HepG2 (cell line): ENCODE results near the gene ZNF786. TPM values are rescaled to one million over a fixed set of nuclear protein-coding genes. Genes with fewer than 3 reads are reported as not detected.

Experiments
- ATAC-seq: fragments of 200-7000 bp; cut with Tn5 transposase; 3 replicates; pipeline ENCODE4 v1.9.1; 2020; ENCODE audit warnings: mild to moderate bottlenecking, moderate library complexity
- BruUV-seq: library from RNA; stranded (reverse); fragments of 400-500 nt; replicated peaks from 2 replicates; lab custom pipeline; 2021; lab: Mats Ljungman, UMichigan
- CTCF ChIA-PET: fragments of 300-600 bp; formaldehyde crosslinking; extraction: SDS; loops from one replicate; lab custom pipeline; 2021; ENCODE audit warnings: low total read pairs, inconsistent platforms, low intra/inter-chr PET ratio; lab: Yijun Ruan, JAX
- POLR2A ChIA-PET: fragments of 350-600 bp; sonication (Branson Sonifier 250); formaldehyde crosslinking; loops from one replicate; lab custom pipeline; 2020; ENCODE audit warnings: antibody characterized with exemption, inconsistent platforms; lab: Yijun Ruan, JAX
- DNase-seq: peaks from one replicate; pipeline ENCODE4 v3.0.0-alpha.2; 2015; ENCODE audit warnings: low spot score
- FAIRE-seq: peaks from 3 replicates; lab custom pipeline; 2011; peaks lifted over from hg19 to GRCh38; lab: Jason Lieb, UNC
- H2AFZ ChIP-seq: one replicate; pipeline ENCODE4 v1.6.1; 2011; ENCODE audit warnings: low read length, inconsistent platforms
- H3K27ac ChIP-seq: fragments of 300-600 bp; 3 replicates; pipeline ENCODE4 v1.8.0; 2011; ENCODE audit warnings: mixed run types, mild to moderate bottlenecking, mixed read lengths, low read length, inconsistent platforms; ENCODE audit not compliant: insufficient read depth; ENCODE audit errors: extremely low read length
- H3K27me3 ChIP-seq, 2 experiments: fragments of 200-600 bp in 1 of 2; 2 replicates in 1 of 2; 3 replicates in 1 of 2; pipeline versions ENCODE4 v1.6.0 to v1.8.0; 2011; ENCODE audit warnings: low read length in 2 of 2, mild to moderate bottlenecking in 2 of 2, moderate library complexity in 2 of 2, inconsistent platforms in 1 of 2; ENCODE audit not compliant: insufficient read depth in 2 of 2, control insufficient read depth in 1 of 2
- H3K36me3 ChIP-seq, 2 experiments: fragments of 200-600 bp in 1 of 2; replicated peaks in 1 of 2; 2 replicates in 1 of 2; 3 replicates in 1 of 2; pipeline versions ENCODE4 v1.5.1 to v1.8.0; 2011; ENCODE audit warnings: low read length in 2 of 2, inconsistent platforms in 1 of 2; ENCODE audit not compliant: insufficient read depth in 2 of 2, control insufficient read depth in 1 of 2
- H3K4me1 ChIP-seq: 2 replicates; pipeline ENCODE4 v1.5.1; 2012; ENCODE audit warnings: low read length, inconsistent platforms; ENCODE audit not compliant: insufficient read depth
- H3K4me2 ChIP-seq: 2 replicates; pipeline ENCODE4 v1.6.0; 2011; ENCODE audit warnings: low read depth, low read length, inconsistent platforms
- H3K4me3 ChIP-seq, 3 experiments: fragments of 200-600 bp in 1 of 3; sonication (generic), shearing (Covaris generic) in 1 of 3; replicated peaks in 1 of 3; 2 replicates each; pipeline ENCODE4 v1.5.1; 2011 to 2016; ENCODE audit warnings: low read length in 3 of 3, inconsistent platforms in 2 of 3, low read depth in 2 of 3, mild to moderate bottlenecking in 2 of 3, control low read depth in 1 of 3, mixed read lengths in 1 of 3; ENCODE audit not compliant: insufficient read depth in 1 of 3
- H3K79me2 ChIP-seq: one replicate; pipeline ENCODE4 v1.6.1; 2011; ENCODE audit warnings: low read length, inconsistent platforms; ENCODE audit not compliant: insufficient read depth
- H3K9ac ChIP-seq: 2 replicates; pipeline ENCODE4 v1.6.0; 2011; ENCODE audit warnings: mild to moderate bottlenecking, low read depth, low read length, inconsistent platforms; ENCODE audit not compliant: insufficient read depth
- H3K9me3 ChIP-seq: 2 replicates; pipeline ENCODE4 v1.5.1; 2012; ENCODE audit warnings: mild to moderate bottlenecking, low read length
- H4K20me1 ChIP-seq: 2 replicates; pipeline ENCODE4 v1.6.0; 2011; ENCODE audit warnings: inconsistent platforms, mild to moderate bottlenecking, low read length, moderate library complexity; ENCODE audit not compliant: insufficient read depth
- ADNP ChIP-seq: sonication (generic); formaldehyde crosslinking; IDR thresholded peaks from 2 replicates; pipeline ENCODE4 v1.4.0; 2020; ENCODE audit warnings: missing genetic modification reagents
- DMAP1 ChIP-seq: IDR thresholded peaks from 2 replicates; pipeline ENCODE4 v1.6.1; 2016
- DNMT3B ChIP-seq: conservative IDR thresholded peaks from 2 replicates; pipeline ENCODE4 v1.6.1; 2016; ENCODE audit warnings: missing biosample characterization, control low read depth
- KLF15 ChIP-seq: sonication (generic); formaldehyde crosslinking; IDR thresholded peaks from 2 replicates; pipeline ENCODE4 v1.8.1; 2023; ENCODE audit warnings: borderline replicate concordance, mild to moderate bottlenecking, inconsistent platforms, missing genetic modification reagents, mixed read lengths
- SATB2 ChIP-seq: sonication (generic); formaldehyde crosslinking; IDR thresholded peaks from 2 replicates; pipeline ENCODE4 v1.5.0; 2020; ENCODE audit warnings: missing genetic modification reagents
- SNAI1 ChIP-seq: sonication (generic); formaldehyde crosslinking; IDR thresholded peaks from 2 replicates; pipeline ENCODE4 v1.5.0; 2020; ENCODE audit warnings: mild to moderate bottlenecking, missing genetic modification reagents, borderline replicate concordance
- SOX6 ChIP-seq, 2 experiments: fragments of 450-650 bp in 1 of 2; sonication (generic) in 1 of 2; formaldehyde crosslinking in 1 of 2; IDR thresholded peaks; 2 replicates each; pipeline versions ENCODE4 v1.4.0 to v1.6.1; 2017 to 2020; ENCODE audit warnings: antibody characterized with exemption in 1 of 2, mild to moderate bottlenecking in 1 of 2, missing genetic modification reagents in 1 of 2
- TBL1XR1 ChIP-seq: fragments of 150-350 bp; IDR thresholded peaks from 2 replicates; pipeline ENCODE4 v1.6.1; 2014; ENCODE audit warnings: borderline replicate concordance, low read length; ENCODE audit not compliant: partially characterized antibody
- TP53 ChIP-seq: sonication (generic); formaldehyde crosslinking; conservative IDR thresholded peaks from 2 replicates; pipeline ENCODE4 v1.4.0; 2020; ENCODE audit warnings: missing genetic modification reagents
- TRIM24 ChIP-seq: sonication (generic); formaldehyde crosslinking; IDR thresholded peaks from 2 replicates; pipeline ENCODE4 v1.8.0; 2022; ENCODE audit warnings: mild to moderate bottlenecking, missing genetic modification reagents
- ZFYVE20 ChIP-seq: sonication (generic); formaldehyde crosslinking; IDR thresholded peaks from 2 replicates; pipeline ENCODE4 v1.8.0; 2023; ENCODE audit warnings: low read depth, mild to moderate bottlenecking, moderate library complexity, missing genetic modification reagents, borderline replicate concordance
- ZMAT3 ChIP-seq: sonication (generic); formaldehyde crosslinking; conservative IDR thresholded peaks from 2 replicates; pipeline ENCODE4 v1.7.0; 2021; ENCODE audit warnings: missing genetic modification reagents
- ZNF275 ChIP-seq: sonication (generic); formaldehyde crosslinking; IDR thresholded peaks from 2 replicates; pipeline ENCODE4 v1.8.0; 2022; ENCODE audit warnings: missing genetic modification reagents, mild to moderate bottlenecking, inconsistent platforms, borderline replicate concordance
- ZNF292 ChIP-seq: sonication (generic); formaldehyde crosslinking; IDR thresholded peaks from 2 replicates; pipeline ENCODE4 v1.8.1; 2022; ENCODE audit warnings: mild to moderate bottlenecking, low read depth, missing genetic modification reagents, borderline replicate concordance
- ZNF362 ChIP-seq: sonication (generic); formaldehyde crosslinking; IDR thresholded peaks from 2 replicates; pipeline ENCODE4 v1.4.0; 2020; ENCODE audit warnings: missing genetic modification reagents, mild to moderate bottlenecking, borderline replicate concordance
- ZNF605 ChIP-seq: sonication (generic); formaldehyde crosslinking; IDR thresholded peaks from 2 replicates; pipeline ENCODE4 v1.8.0; 2022; ENCODE audit warnings: mild to moderate bottlenecking, missing genetic modification reagents
- ZNF607 ChIP-seq: sonication (generic); formaldehyde crosslinking; IDR thresholded peaks from 2 replicates; pipeline ENCODE4 v1.5.1; 2020; ENCODE audit warnings: missing genetic modification reagents, mild to moderate bottlenecking, borderline replicate concordance
- ZNF75D ChIP-seq: sonication (generic); formaldehyde crosslinking; IDR thresholded peaks from 2 replicates; pipeline ENCODE4 v1.8.1; 2023; ENCODE audit warnings: missing genetic modification reagents, mild to moderate bottlenecking, borderline replicate concordance
- ZSCAN21 ChIP-seq: sonication (generic); formaldehyde crosslinking; IDR thresholded peaks from 2 replicates; pipeline ENCODE4 v1.8.0; 2022; ENCODE audit warnings: mild to moderate bottlenecking, missing genetic modification reagents, moderate library complexity, borderline replicate concordance
- WGBS: methylation state at CpG from one replicate; pipeline ENCODE4 v1.1.6; 2017; ENCODE audit warnings: low lambda C conversion rate; 5-methylcytosine and 5-hydroxymethylcytosine counted together
- in situ Hi-C: cut with HindIII; loops from 2 replicates; pipeline ENCODE4 v1.10.0; 2017; ENCODE audit warnings: low pct_unique_long_range_greater_than_20kb; ENCODE audit not compliant: extremely low pct_ligation_motif_present
- intact Hi-C: fragments of 100-400 bp; cut with micrococcal nuclease; formaldehyde crosslinking; loops from one replicate; pipeline ENCODE4 v1.10.0; 2022; ENCODE audit not compliant: unreplicated experiment
- polyA plus RNA-seq, 8 experiments: library from polyadenylated mRNA; depleted of rRNA in 3 of 8; stranded (reverse) in 7 of 8; unstranded in 1 of 8; fragments of >200 nt; fragmentation: Illumina TruSeq in 4 of 8; extraction: Trizol in 4 of 8; gene quantifications; 2 replicates each; pipeline versions ENCODE4 v1.2.1 to v1.2.3, GENCODE V29; 2011 to 2016; ENCODE audit warnings: low read depth in 4 of 8, missing spikeins in 1 of 8, mixed read lengths in 1 of 8; ENCODE audit not compliant: insufficient read depth in 1 of 8
- total RNA-seq, 5 experiments: library from RNA; depleted of rRNA; stranded (reverse); fragments of >200 nt; fragmentation: Illumina TruSeq; extraction: Trizol; gene quantifications; 2 replicates each; pipeline ENCODE4 v1.2.3, GENCODE V29; 2016; ENCODE audit warnings: low read depth in 1 of 5

The ZNF786 gene
- total and polyA plus RNA-seq, 2 of the 13 experiments (the other 11 are each of a cell fraction or from before 2014, with no cell fraction given), result 2.0 to 4.0 TPM

GRCh38 chr7:149125863-149126661 lies 35.5 kb upstream of the ZNF786 start, which contains the start of gene ZNF425:
Gene ZNF425 (minus strand): TSS chr7:149126324. CDS start chr7:149126213, 111 bp downstream.
- in situ Hi-C loops (no loop called here), intact Hi-C loops (loop anchor here (1.0 kb wide), 2 partner anchors 22 to 36 kb away; partner anchors contain the start of gene ZNF786)
- H2AFZ ChIP-seq, result no peak within 1 kb of the TSS
- peak within 1 kb of the TSS; percentile 81 to 98 (median 92) for H3K4me3 ChIP-seq
- H3K4me1 ChIP-seq, result peaks cover 18% of the 10 kb centered on the region
- FAIRE-seq (peak; percentile 8), ATAC-seq (peak; percentile 92), DNase-seq (peak; percentile 85)
- no TSS peak for BruUV-seq
- no peaks in the 10 kb centered on the region; a peak in 2 of 5 replicates for H3K27me3 ChIP-seq
- H3K9me3 ChIP-seq, result peaks cover 10% of the 10 kb centered on the region
- ChIA-PET POLR2A (interaction anchor here (0.6 to 2.8 kb wide), 4 partner anchors 22 to 69 kb away, joined by 3 to 42 read pairs (median 4); partner anchors contain the start of genes ZNF282 and ZNF398), CTCF (interaction anchor here (0.6 to 3.5 kb wide), 3 partner anchors 21 to 120 kb away, joined by 3 to 26 read pairs (median 15); partner anchors contain the start of genes ZNF398 and ZNF786)
- H4K20me1 ChIP-seq, result no peaks in the 10 kb centered on the region
- WGBS, result 0% methylated on average over 16 of the region's 72 CpGs
- peak within 1 kb of the TSS; percentile 98 for H3K9ac ChIP-seq
- H3K27ac ChIP-seq, result peak within 1 kb of the TSS; percentile 86
- peaks cover 22% of the 10 kb centered on the region for H3K79me2 ChIP-seq
- peaks cover 0 to 10% of the 10 kb centered on the region in 2 experiments; a peak in 1 of 5 replicates for H3K36me3 ChIP-seq
- peak within 1 kb of the TSS; percentile 88 for H3K4me2 ChIP-seq
- TF ChIP-seq ZNF275 (CRISPR knock-in tag) (peak; percentile 73), ZNF75D (peak; percentile 91), DNMT3B (CRISPR knock-in tag) (no peak), ZNF607 (CRISPR knock-in tag) (peak; percentile 80), TP53 (CRISPR knock-in tag) (peak; percentile 70; the same call in 1 of the 2 replicates), ZSCAN21 (CRISPR knock-in tag) (peak; percentile 82), ADNP (CRISPR knock-in tag) (no peak), ZNF292 (no peak), DMAP1 (peak; percentile 93), TBL1XR1 (peak; percentile 60), ZMAT3 (CRISPR knock-in tag) (peak; percentile 92), KLF15 (CRISPR knock-in tag) (peak; percentile 57; the same call in 1 of the 2 replicates), ZFYVE20 (CRISPR knock-in tag) (0 out of 2 replicates have a peak, but pooled peaks have one; percentile 55), SATB2 (CRISPR knock-in tag) (peak; percentile 61; the same call in 1 of the 2 replicates), ZNF362 (CRISPR knock-in tag) (peak; percentile 65; the same call in 1 of the 2 replicates), ZNF605 (CRISPR knock-in tag) (peak; percentile 98), SOX6 (IDR thresholded peaks at IDR 0.05) (no peak), SOX6 (CRISPR knock-in tag; IDR thresholded peaks at IDR 0.05) (peak; percentile 81), TRIM24 (CRISPR knock-in tag) (no peak), SNAI1 (CRISPR knock-in tag) (peak; percentile 81; the same call in 1 of the 2 replicates)
